ENCODE data around the gene EXOSC10.

- TF ChIP-seq, protein P1, sequence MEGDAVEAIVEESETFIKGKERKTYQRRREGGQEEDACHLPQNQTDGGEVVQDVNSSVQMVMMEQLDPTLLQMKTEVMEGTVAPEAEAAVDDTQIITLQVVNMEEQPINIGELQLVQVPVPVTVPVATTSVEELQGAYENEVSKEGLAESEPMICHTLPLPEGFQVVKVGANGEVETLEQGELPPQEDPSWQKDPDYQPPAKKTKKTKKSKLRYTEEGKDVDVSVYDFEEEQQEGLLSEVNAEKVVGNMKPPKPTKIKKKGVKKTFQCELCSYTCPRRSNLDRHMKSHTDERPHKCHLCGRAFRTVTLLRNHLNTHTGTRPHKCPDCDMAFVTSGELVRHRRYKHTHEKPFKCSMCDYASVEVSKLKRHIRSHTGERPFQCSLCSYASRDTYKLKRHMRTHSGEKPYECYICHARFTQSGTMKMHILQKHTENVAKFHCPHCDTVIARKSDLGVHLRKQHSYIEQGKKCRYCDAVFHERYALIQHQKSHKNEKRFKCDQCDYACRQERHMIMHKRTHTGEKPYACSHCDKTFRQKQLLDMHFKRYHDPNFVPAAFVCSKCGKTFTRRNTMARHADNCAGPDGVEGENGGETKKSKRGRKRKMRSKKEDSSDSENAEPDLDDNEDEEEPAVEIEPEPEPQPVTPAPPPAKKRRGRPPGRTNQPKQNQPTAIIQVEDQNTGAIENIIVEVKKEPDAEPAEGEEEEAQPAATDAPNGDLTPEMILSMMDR (IDR thresholded peaks at IDR 0.05): no peak
- TF ChIP-seq, protein P2, sequence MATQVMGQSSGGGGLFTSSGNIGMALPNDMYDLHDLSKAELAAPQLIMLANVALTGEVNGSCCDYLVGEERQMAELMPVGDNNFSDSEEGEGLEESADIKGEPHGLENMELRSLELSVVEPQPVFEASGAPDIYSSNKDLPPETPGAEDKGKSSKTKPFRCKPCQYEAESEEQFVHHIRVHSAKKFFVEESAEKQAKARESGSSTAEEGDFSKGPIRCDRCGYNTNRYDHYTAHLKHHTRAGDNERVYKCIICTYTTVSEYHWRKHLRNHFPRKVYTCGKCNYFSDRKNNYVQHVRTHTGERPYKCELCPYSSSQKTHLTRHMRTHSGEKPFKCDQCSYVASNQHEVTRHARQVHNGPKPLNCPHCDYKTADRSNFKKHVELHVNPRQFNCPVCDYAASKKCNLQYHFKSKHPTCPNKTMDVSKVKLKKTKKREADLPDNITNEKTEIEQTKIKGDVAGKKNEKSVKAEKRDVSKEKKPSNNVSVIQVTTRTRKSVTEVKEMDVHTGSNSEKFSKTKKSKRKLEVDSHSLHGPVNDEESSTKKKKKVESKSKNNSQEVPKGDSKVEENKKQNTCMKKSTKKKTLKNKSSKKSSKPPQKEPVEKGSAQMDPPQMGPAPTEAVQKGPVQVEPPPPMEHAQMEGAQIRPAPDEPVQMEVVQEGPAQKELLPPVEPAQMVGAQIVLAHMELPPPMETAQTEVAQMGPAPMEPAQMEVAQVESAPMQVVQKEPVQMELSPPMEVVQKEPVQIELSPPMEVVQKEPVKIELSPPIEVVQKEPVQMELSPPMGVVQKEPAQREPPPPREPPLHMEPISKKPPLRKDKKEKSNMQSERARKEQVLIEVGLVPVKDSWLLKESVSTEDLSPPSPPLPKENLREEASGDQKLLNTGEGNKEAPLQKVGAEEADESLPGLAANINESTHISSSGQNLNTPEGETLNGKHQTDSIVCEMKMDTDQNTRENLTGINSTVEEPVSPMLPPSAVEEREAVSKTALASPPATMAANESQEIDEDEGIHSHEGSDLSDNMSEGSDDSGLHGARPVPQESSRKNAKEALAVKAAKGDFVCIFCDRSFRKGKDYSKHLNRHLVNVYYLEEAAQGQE (IDR thresholded peaks at IDR 0.05; ENCODE audit: insufficient read depth in 1 of 2, low read depth in 2 of 2, low read length in 1 of 2): no peak
- TF ChIP-seq POLR2AphosphoS5 (IDR thresholded peaks at IDR 0.05; ENCODE audit: low read depth, low read length): no peak
- no peak for TF ChIP-seq TCF7L2 (IDR thresholded peaks at IDR 0.05; ENCODE audit: low read depth, low read length)
- TF ChIP-seq SIN3A (IDR thresholded peaks at IDR 0.05; ENCODE audit: borderline replicate concordance, insufficient read depth, low read depth, low read length): no peak
These were observed 79.7 kb downstream of the EXOSC10 start for GRCh38 chr1:11019971-11020370.
